ENCODE results near the gene KIAA1671.

GRCh38 chr22:25084405-25085107 is 132.0 kb downstream of the KIAA1671 start:
- TF ChIP-seq CTCF (IDR thresholded peaks at IDR 0.05) (no peak), EZH2 (IDR thresholded peaks at IDR 0.05; ENCODE audit: borderline replicate concordance, insufficient read depth, low read depth, low read length, poor library complexity, severe bottlenecking) (no peak)
